SK-MEL-5 (cell line): ENCODE results near the gene NADK2. TPM values are rescaled to one million over a fixed set of nuclear protein-coding genes. Genes with fewer than 3 reads are reported as not detected.

Source experiments
- DNase-seq: peaks from one replicate; pipeline ENCODE4 v3.0.0-alpha.2; 2016; ENCODE audit warnings: low read depth, low spot score
- in situ Hi-C: cut with HindIII; loops from 2 replicates; pipeline ENCODE4 v1.10.0; 2016; ENCODE audit warnings: low sequenced_read_pairs, high pct_unique_total_duplicates, low pct_unique_long_range_greater_than_20kb
- total RNA-seq: library from RNA; depleted of rRNA; stranded (reverse); fragments of >200 nt; shearing (Covaris generic); gene quantifications from 2 replicates; pipeline ENCODE4 v1.2.3, GENCODE V29; 2014

NADK2 gene
- total RNA-seq, 1 experiment from 2014 or later, result 22.5 TPM

DNA sequence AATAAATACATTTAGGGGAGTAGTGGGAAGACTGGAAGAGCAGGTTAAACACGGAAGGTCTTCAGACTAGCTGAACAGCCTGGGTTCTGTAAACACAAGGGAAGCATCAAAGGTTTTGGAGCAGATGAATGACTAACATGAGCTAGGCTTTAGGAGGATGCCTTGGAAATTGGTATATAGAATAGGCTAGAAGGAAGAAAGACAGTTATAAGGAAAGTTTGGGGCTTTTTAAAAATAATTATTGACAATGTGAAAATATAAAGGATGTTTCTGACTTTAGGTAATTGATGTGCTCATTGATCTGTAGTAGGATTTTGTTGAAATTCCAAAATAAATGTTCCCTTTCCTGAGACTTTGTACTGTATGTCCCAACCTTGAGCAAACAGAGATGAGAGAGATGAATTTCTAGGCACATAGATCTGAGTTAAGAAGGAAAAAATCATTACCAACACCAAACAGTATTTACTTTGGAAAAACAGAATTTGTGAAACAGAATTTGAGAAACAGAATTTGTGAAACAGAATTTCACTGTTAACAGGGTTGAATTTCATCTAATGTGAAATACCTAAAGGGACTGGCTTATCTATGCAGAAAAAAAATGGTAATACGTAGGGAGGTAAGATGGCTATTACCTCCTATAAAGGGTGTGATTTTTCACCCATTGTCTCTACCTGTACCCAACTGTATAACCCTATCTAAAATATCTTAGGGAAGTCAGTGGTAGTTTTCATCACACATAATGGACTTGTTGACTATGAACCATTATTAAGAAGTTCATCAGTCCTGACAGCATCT, 61.0 kb downstream of the NADK2 start:
- no peak for DNase-seq
- in situ Hi-C loops, result no loop called here

DNA sequence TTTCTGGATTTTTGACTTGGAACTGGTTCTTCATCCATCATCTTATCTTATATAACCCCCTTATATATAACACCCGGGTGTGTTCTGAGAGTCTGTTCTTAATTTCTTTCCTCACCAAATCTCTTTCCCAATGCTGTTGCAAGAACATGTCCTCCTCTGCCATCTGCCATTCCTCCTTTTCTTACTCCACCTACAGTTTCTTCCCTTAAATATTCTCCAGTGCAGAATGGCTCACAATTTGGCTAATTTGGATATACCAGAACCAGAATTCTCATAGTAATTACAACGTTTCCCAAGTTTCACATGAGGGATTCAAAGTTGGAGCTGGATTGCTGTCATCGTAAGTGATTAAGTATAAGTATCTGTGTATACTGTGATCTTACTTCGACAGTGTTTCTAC, 61.8 kb downstream of the NADK2 start:
- in situ Hi-C loops, result no loop called here
- no peak for DNase-seq

DNA sequence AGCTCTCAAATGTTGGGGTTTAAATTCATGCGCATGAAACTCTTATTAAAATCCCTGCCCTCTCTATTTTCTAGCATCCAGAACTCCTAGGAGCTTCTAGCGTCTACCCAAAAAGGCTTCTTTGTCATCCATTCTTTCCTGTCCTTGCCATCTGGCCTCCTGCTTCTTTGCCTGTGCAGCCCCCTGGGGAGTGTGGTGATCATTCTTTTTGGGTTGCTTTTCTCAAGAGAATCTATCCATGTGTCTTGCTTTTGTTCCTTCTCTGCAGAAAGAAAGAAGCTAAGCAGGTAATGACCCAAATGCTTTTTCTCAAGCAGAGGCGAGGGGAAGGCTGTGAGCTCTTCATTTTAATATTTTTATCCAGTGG, 63.2 kb downstream of the NADK2 start:
- DNase-seq, result no peak
- in situ Hi-C loops, result no loop called here

GRCh38 chr5:36177715-36178523, 63.8 kb downstream of the NADK2 start:
- in situ Hi-C loops, result no loop called here
- peak; percentile 73 for DNase-seq

DNA sequence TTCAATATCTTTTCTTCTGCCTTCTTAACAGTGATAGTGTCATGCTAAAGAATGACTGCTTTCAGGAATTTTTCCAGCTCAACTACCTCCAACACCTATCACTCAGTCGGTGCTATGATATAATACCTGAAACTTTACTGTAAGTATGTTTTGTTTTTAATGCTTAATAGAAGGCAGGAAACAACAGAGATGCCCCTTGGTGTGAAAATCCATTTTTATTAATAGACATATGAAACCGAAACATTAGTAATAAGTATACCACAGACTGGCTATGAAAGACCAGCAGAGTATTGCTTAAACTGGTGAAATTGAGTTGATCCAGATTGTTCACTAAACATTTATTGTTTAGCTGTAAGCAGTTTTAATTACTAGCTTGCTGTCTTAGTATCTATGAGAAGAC, 64.6 kb downstream of the NADK2 start:
- no peak for DNase-seq
- in situ Hi-C loops, result no loop called here

GRCh38 chr5:36175043-36175442, 66.7 kb downstream of the NADK2 start:
- in situ Hi-C loops, result no loop called here
- no peak for DNase-seq

- in situ Hi-C loops, result no loop called here
- no peak for DNase-seq
These were observed 67.6 kb downstream of the NADK2 start for GRCh38 chr5:36174119-36174518.

GRCh38 chr5:36173426-36173825, 68.3 kb downstream of the NADK2 start:
- in situ Hi-C loops, result no loop called here
- no peak for DNase-seq

- in situ Hi-C loops, result no loop called here
These were observed 69.1 kb downstream of the NADK2 start for GRCh38 chr5:36172599-36172998.

GRCh38 chr5:36170832-36171424, 70.8 kb downstream of the NADK2 start:
- DNase-seq, result no peak
- in situ Hi-C loops, result no loop called here

More at GRCh38 chr5:36172599-36172998, 69.1 kb downstream of the NADK2 start:
- DNase-seq, result no peak

DNA sequence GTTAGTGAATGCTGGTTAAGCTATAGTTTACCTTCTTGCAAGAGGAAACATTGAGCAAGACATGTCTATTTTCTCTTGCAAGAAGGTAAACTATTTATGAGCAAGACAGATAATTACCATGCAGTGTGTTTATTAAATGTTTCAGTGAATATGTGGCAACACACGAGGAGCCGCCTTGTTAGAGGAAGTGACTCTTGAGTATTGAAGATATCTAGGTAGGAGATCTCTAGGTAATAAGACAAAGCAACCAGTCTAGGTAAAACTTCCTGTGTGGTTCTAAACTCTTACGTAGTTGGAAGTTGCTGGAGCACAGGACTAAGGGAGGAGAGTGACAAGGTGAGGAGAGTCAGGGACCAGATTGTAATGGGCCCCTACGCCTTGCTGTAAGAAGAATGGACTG, 73.0 kb downstream of the NADK2 start:
- no peak for DNase-seq
- in situ Hi-C loops, result no loop called here

DNA sequence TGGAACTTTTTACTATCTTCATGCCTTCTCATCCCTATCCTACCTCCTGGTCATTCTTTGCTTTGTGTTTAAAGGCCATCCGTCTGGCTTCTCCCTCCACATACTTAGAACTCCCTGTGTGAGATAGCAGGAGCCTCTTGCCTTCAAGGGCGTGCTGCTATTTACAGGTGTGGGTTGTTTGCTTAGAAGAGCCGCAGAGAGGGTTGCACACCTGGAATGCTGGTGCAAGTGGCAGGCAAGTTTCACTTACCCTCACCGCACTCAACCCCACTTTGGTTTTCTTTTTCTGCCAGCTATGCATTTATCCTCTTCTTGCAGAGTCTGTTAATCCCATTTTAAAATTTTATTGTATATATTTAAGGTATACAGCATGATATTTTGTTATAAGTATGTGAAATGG, 77.3 kb downstream of the NADK2 start:
- in situ Hi-C loops, result no loop called here

GRCh38 chr5:36162810-36163486, 78.8 kb downstream of the NADK2 start:
- peak; percentile 7 for DNase-seq
- in situ Hi-C loops, result no loop called here

More for the DNA sequence above, 77.3 kb downstream of the NADK2 start:
- no peak for DNase-seq

- no peak for DNase-seq
- in situ Hi-C loops, result no loop called here
These were observed 80.4 kb downstream of the NADK2 start for GRCh38 chr5:36161361-36161760.

DNA sequence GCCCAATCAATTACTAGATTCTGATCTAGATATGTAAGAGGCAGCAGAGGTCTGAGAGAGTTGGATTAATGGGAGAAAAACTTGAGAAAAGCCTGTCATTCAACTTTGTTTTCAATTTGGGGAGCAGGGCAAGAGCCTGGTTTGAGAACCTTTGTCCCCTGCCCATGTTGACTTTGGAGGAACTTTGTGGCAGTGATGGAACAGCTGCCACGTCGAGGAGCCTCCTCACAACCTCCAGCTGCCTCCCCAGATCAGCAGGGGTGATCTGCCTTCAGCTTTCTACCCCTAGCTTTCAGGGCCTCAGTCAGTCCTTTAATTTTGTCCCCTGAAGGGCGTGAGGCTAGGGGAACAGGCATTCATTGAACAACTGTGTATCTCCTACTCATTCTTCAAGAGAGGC, 81.1 kb downstream of the NADK2 start:
- no peak for DNase-seq
- in situ Hi-C loops, result no loop called here

- no peak for DNase-seq
- in situ Hi-C loops, result no loop called here
These were observed 83.6 kb downstream of the NADK2 start for GRCh38 chr5:36158144-36158543.

- DNase-seq, result no peak
- in situ Hi-C loops, result no loop called here
These were observed 85.1 kb downstream of the NADK2 start for GRCh38 chr5:36156619-36157018.

GRCh38 chr5:36156121-36156601, 85.6 kb downstream of the NADK2 start:
- no peak for DNase-seq
- in situ Hi-C loops, result no loop called here
